ENCODE data around the gene PRKAG2.
A peak's percentile ranks its signal among the peaks of the same experiment; 100 is the strongest.
"Not testable (repeated sequence)": the region's sequence is repeated elsewhere in the genome, so short reads cannot be mapped to it uniquely, and the experiment has no call there.

Gene PRKAG2

GRCh38 chr7:151876899-151877777 lies at the start of gene PRKAG2:
PRKAG2 (minus strand) TSS chr7:151877115; CDS start chr7:151876620, 495 bp downstream.
- FAIRE-seq (no peak), DNase-seq (ENCODE audit: extremely low spot score, insufficient read length, low read depth) (peak; percentile 38)

GRCh38 chr7:151926336-151926712 lies 49.4 kb upstream of the PRKAG2 start:
- DNase-seq (ENCODE audit: extremely low spot score, insufficient read length, low read depth) (no peak), FAIRE-seq (no peak)

- FAIRE-seq (peak; percentile 29), DNase-seq (ENCODE audit: extremely low spot score, insufficient read length, low read depth) (no peak)
These were observed 48.8 kb upstream of the PRKAG2 start for GRCh38 chr7:151925446-151926335.

GRCh38 chr7:151924508-151924907 lies 47.6 kb upstream of the PRKAG2 start:
- DNase-seq (ENCODE audit: extremely low spot score, insufficient read length, low read depth), result no peak
- no peak for FAIRE-seq

GRCh38 chr7:151924001-151924400 lies 47.1 kb upstream of the PRKAG2 start:
- FAIRE-seq (no peak), DNase-seq (ENCODE audit: extremely low spot score, insufficient read length, low read depth) (no peak)

- DNase-seq (ENCODE audit: extremely low spot score, insufficient read length, low read depth) (no peak), FAIRE-seq (no peak)
These were observed 46.4 kb upstream of the PRKAG2 start for GRCh38 chr7:151923097-151923876.

- DNase-seq (ENCODE audit: extremely low spot score, insufficient read length, low read depth) (no peak), FAIRE-seq (no peak)
These were observed 44.5 kb upstream of the PRKAG2 start for GRCh38 chr7:151921451-151921850.

GRCh38 chr7:151920488-151920887 lies 43.6 kb upstream of the PRKAG2 start:
- FAIRE-seq (no peak), DNase-seq (ENCODE audit: extremely low spot score, insufficient read length, low read depth) (no peak)

- no peak for DNase-seq (ENCODE audit: extremely low spot score, insufficient read length, low read depth)
- no peak for FAIRE-seq
These were observed 42.7 kb upstream of the PRKAG2 start for GRCh38 chr7:151919595-151919994.

GRCh38 chr7:151918510-151918843 lies 41.6 kb upstream of the PRKAG2 start:
- DNase-seq (ENCODE audit: extremely low spot score, insufficient read length, low read depth) (no peak), FAIRE-seq (no peak)

- DNase-seq (ENCODE audit: extremely low spot score, insufficient read length, low read depth), result no peak
These were observed 41.0 kb upstream of the PRKAG2 start for GRCh38 chr7:151917791-151918509.

GRCh38 chr7:151914051-151914450 lies 37.1 kb upstream of the PRKAG2 start:
- FAIRE-seq (no peak), DNase-seq (ENCODE audit: extremely low spot score, insufficient read length, low read depth) (no peak)

More at GRCh38 chr7:151917791-151918509, 41.0 kb upstream of the PRKAG2 start:
- FAIRE-seq, result no peak

GRCh38 chr7:151910655-151911054 lies 33.7 kb upstream of the PRKAG2 start:
- FAIRE-seq; DNase-seq (ENCODE audit: extremely low spot score, insufficient read length, low read depth): not testable (repeated sequence)

GRCh38 chr7:151907115-151907514 lies 30.2 kb upstream of the PRKAG2 start:
- not testable (repeated sequence) for DNase-seq (ENCODE audit: extremely low spot score, insufficient read length, low read depth); FAIRE-seq

- FAIRE-seq (no peak), DNase-seq (ENCODE audit: extremely low spot score, insufficient read length, low read depth) (no peak)
These were observed 28.9 kb upstream of the PRKAG2 start for GRCh38 chr7:151905766-151906165.

- FAIRE-seq (no peak), DNase-seq (ENCODE audit: extremely low spot score, insufficient read length, low read depth) (no peak)
These were observed 28.4 kb upstream of the PRKAG2 start for GRCh38 chr7:151905353-151905752.

GRCh38 chr7:151904270-151904669 lies 27.4 kb upstream of the PRKAG2 start:
- FAIRE-seq, result no peak
- DNase-seq (ENCODE audit: extremely low spot score, insufficient read length, low read depth), result no peak

- DNase-seq (ENCODE audit: extremely low spot score, insufficient read length, low read depth), result no peak
- FAIRE-seq, result no peak
These were observed 26.5 kb upstream of the PRKAG2 start for GRCh38 chr7:151903249-151904032.

- FAIRE-seq (no peak), DNase-seq (ENCODE audit: extremely low spot score, insufficient read length, low read depth) (no peak)
These were observed 25.4 kb upstream of the PRKAG2 start for GRCh38 chr7:151902311-151902710.

Measured in GM18507 (cell line).